ES-I3 (cell line): ENCODE data around the gene CLIC5.

ENCODE experiments used
- H3K36me3 ChIP-seq: 2 replicates; pipeline ENCODE4 v1.6.1; 2013; ENCODE audit warnings: mild to moderate bottlenecking, low read length, control low read depth, moderate library complexity; ENCODE audit not compliant: insufficient read depth
- H3K4me1 ChIP-seq: 2 replicates; pipeline ENCODE4 v1.6.1; 2013; ENCODE audit warnings: mild to moderate bottlenecking, control low read depth, low read length; ENCODE audit not compliant: insufficient read depth
- H3K9ac ChIP-seq: 2 replicates; pipeline ENCODE4 v1.6.1; 2013; ENCODE audit warnings: low read depth, mild to moderate bottlenecking, low read length, moderate library complexity
- H3K9me3 ChIP-seq: 2 replicates; pipeline ENCODE4 v1.6.1; 2013; ENCODE audit warnings: mild to moderate bottlenecking, low read length, moderate library complexity; ENCODE audit not compliant: control insufficient read depth, insufficient read depth

CLIC5 gene

GRCh38 chr6:45841062-45841461 lies 174.6 kb downstream of the CLIC5 start:
- no peaks in the 10 kb centered on the region for H3K36me3 ChIP-seq
- no peaks in the 10 kb centered on the region for H3K9me3 ChIP-seq
- H3K4me1 ChIP-seq, result no peaks in the 10 kb centered on the region
- H3K9ac ChIP-seq, result no peak overlapping the region

DNA sequence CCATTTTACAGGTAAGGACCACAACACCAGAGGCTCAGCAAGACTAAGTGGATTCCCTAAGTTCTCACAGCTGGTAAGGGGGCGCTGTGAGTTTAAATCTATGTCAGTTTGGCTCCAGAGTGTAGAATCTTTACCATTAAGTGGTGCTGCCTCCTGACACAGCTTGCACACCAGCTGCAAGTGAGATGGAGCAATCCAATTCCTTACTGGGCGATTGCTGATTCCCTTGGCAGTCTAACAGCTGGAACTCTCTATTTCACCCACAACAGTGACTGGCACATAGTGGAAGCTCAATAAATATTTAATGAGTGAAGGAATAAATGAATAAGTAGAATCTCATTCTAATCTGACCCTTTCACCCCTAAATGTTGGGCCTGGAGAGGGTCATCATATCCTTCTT lies 176.7 kb downstream of the CLIC5 start:
- Histone ChIP-seq H3K9ac (no peak overlapping the region), H3K36me3 (no peaks in the 10 kb centered on the region), H3K4me1 (no peaks in the 10 kb centered on the region), H3K9me3 (no peaks in the 10 kb centered on the region)

GRCh38 chr6:45838451-45838850 lies 177.2 kb downstream of the CLIC5 start:
- no peak overlapping the region for H3K9ac ChIP-seq
- no peaks in the 10 kb centered on the region for H3K9me3 ChIP-seq
- H3K4me1 ChIP-seq, result no peaks in the 10 kb centered on the region
- H3K36me3 ChIP-seq, result no peaks in the 10 kb centered on the region

GRCh38 chr6:45837541-45838200 lies 178.0 kb downstream of the CLIC5 start:
- H3K9me3 ChIP-seq, result no peaks in the 10 kb centered on the region
- H3K4me1 ChIP-seq, result no peaks in the 10 kb centered on the region
- H3K36me3 ChIP-seq, result no peaks in the 10 kb centered on the region
- H3K9ac ChIP-seq, result no peak overlapping the region

GRCh38 chr6:45836984-45837383 lies 178.7 kb downstream of the CLIC5 start:
- Histone ChIP-seq H3K9ac (no peak overlapping the region), H3K36me3 (no peaks in the 10 kb centered on the region), H3K9me3 (no peaks in the 10 kb centered on the region), H3K4me1 (no peaks in the 10 kb centered on the region)

- no peaks in the 10 kb centered on the region for H3K4me1 ChIP-seq
- no peaks in the 10 kb centered on the region for H3K9me3 ChIP-seq
- no peak overlapping the region for H3K9ac ChIP-seq
- H3K36me3 ChIP-seq, result no peaks in the 10 kb centered on the region
These were observed 179.2 kb downstream of the CLIC5 start for GRCh38 chr6:45836438-45836824.

DNA sequence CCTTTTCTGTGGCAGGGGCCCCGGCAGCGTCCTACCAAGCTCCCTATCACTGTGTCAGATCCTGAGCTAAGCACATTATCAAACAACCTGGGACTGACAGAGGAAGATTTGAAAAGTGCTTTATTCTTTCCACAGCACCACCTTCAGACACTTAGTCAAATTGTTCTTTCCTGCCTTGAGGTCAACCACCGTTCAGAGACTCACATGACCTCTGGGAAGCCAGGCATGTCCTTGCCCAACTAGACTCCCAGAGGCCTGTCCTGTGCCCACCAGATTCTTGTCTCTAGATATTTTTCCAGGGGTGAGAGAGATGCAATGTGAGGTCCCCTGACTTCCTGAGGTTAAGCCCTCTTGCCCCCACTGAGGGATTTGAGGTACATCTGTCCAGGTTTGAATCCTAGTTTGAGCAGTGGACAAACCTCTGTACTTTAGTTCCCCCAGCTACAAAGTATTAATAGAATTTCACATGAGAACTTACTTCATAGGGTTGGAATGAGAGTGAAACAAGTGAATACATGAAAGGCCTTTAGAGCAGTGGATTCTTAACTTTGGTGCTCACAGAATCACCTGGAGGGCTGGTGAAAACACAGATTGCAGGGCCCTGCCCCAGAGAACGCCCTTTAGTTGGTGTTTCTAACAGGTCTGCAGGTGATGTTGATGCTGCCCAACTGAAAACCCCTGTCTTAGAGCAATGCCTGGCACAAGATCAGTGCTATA lies 179.8 kb downstream of the CLIC5 start:
- H3K36me3 ChIP-seq, result no peaks in the 10 kb centered on the region
- no peak overlapping the region for H3K9ac ChIP-seq
- H3K9me3 ChIP-seq, result no peaks in the 10 kb centered on the region
- no peaks in the 10 kb centered on the region for H3K4me1 ChIP-seq

DNA sequence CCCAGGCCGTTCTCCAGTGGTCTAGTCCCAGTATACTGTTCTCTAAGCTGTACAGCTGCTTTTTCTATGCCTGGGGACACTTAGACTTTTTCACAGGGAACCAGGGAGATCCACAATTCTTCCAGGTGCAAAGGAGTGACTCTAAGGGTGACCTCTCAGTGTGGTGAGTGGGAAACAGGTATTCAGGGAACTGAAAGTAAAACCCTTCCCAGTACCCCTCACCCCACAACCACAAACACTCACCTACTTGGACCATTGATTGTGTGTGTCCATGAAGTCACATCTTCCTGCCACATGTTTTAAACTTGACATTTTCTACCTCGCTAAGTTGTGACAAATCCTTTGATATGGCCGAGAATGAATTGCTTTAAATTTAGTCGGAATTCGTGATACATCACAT lies 183.6 kb downstream of the CLIC5 start:
- H3K9me3 ChIP-seq, result no peaks in the 10 kb centered on the region
- H3K36me3 ChIP-seq, result no peaks in the 10 kb centered on the region
- no peaks in the 10 kb centered on the region for H3K4me1 ChIP-seq
- H3K9ac ChIP-seq, result no peak overlapping the region
